MM.1S (cell line): ENCODE data around the gene HECTD3.

ENCODE experiments used
- EZH2phosphoT487 ChIP-seq: fragments of 300-600 bp; sonication (generic); IDR thresholded peaks from 2 replicates; pipeline ENCODE4 v1.6.1; 2018; ENCODE audit warnings: antibody characterized with exemption, low read length
- TF ChIP-seq, protein P1 (sequence below): fragments of 300-600 bp; sonication (generic); IDR thresholded peaks from 2 replicates; pipeline ENCODE4 v1.5.1; 2016; ENCODE audit warnings: antibody characterized with exemption, low read length, mixed read lengths

DNA sequence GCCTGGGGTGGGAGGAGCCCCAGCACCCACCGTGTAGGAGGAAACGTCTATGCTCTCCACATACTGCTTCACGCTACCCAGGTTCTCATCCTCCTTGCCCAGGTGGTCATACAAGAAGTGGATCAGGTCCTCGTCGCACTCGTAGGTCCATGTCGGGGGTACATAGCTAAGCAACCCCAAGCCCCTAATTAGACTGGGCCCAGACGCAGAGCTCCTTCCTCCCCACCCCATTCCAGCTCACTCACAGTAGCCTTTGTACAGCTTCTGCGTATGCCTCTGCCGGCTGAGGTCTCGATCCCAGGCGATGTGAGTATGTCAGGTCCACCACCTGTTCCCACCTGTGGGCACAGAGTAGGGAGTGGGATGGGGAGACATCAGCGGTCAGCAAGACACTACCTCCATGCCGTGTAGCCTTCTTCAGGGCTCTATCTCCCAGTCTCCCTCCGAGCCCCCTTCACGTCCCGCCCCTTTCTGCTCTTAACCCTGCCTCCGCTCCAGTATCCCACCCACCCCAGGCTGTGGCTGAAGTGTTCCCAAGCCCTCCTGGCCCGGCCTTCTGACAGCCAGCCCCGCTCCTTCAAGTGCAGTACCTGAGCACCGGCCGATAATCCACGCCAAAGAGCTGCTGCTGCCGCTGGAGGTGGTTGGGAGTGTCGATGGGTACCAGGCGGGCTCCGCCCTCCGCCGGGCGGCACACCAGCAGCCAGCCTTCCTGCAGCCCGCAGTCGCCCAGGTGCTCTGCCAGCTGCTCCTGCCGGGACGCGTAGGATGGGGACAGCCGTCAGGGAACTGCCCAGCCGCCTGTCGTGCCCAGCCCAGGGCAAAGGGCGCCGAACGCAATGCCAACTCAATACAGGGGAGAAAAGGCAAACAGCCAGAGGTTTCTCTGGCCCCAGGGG, 919 bp downstream of the HECTD3 start:
- TF ChIP-seq, protein P1, sequence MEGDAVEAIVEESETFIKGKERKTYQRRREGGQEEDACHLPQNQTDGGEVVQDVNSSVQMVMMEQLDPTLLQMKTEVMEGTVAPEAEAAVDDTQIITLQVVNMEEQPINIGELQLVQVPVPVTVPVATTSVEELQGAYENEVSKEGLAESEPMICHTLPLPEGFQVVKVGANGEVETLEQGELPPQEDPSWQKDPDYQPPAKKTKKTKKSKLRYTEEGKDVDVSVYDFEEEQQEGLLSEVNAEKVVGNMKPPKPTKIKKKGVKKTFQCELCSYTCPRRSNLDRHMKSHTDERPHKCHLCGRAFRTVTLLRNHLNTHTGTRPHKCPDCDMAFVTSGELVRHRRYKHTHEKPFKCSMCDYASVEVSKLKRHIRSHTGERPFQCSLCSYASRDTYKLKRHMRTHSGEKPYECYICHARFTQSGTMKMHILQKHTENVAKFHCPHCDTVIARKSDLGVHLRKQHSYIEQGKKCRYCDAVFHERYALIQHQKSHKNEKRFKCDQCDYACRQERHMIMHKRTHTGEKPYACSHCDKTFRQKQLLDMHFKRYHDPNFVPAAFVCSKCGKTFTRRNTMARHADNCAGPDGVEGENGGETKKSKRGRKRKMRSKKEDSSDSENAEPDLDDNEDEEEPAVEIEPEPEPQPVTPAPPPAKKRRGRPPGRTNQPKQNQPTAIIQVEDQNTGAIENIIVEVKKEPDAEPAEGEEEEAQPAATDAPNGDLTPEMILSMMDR: no peak
- no peak for TF ChIP-seq EZH2phosphoT487
